ENCODE results near the gene TRIM47.

The TRIM47 gene

GRCh38 chr17:75877752-75878173, 618 bp downstream of the TRIM47 start:
- TF ChIP-seq CTCF (conservative IDR thresholded peaks at IDR 0.05; ENCODE audit: low read length) = peak; percentile 29
- peak overlapping the region; percentile 58 for H3K4me3 ChIP-seq (ENCODE audit: low read length)
- peak; percentile 58 for DNase-seq (ENCODE audit: low read depth)

GRCh38 chr17:75876938-75877751, 1.2 kb downstream of the TRIM47 start:
- H3K4me3 ChIP-seq (ENCODE audit: low read length) = peak overlapping the region; percentile 58
- peak; percentile 24; the same call in 1 of the 2 replicates for TF ChIP-seq CTCF (conservative IDR thresholded peaks at IDR 0.05; ENCODE audit: low read length)
- peak; percentile 89 for DNase-seq (ENCODE audit: low read depth)

- H3K4me3 ChIP-seq (ENCODE audit: low read length) = peak overlapping the region; percentile 58
- TF ChIP-seq CTCF (conservative IDR thresholded peaks at IDR 0.05; ENCODE audit: low read length) = peak; percentile 15
- DNase-seq (ENCODE audit: low read depth) = no peak
These were observed 2.0 kb downstream of the TRIM47 start for GRCh38 chr17:75876190-75876937.

GRCh38 chr17:75875940-75876189, 2.5 kb downstream of the TRIM47 start:
- H3K4me3 ChIP-seq (ENCODE audit: low read length) = no peak overlapping the region
- no peak for DNase-seq (ENCODE audit: low read depth)
- no peak for TF ChIP-seq CTCF (conservative IDR thresholded peaks at IDR 0.05; ENCODE audit: low read length)

- no peak overlapping the region for H3K4me3 ChIP-seq (ENCODE audit: low read length)
- no peak for TF ChIP-seq CTCF (conservative IDR thresholded peaks at IDR 0.05; ENCODE audit: low read length)
- no peak for DNase-seq (ENCODE audit: low read depth)
These were observed 3.0 kb downstream of the TRIM47 start for GRCh38 chr17:75875182-75875939.

- H3K4me3 ChIP-seq (ENCODE audit: low read length) = no peak overlapping the region
- TF ChIP-seq CTCF (conservative IDR thresholded peaks at IDR 0.05; ENCODE audit: low read length) = no peak
- DNase-seq (ENCODE audit: low read depth) = no peak
These were observed 3.8 kb downstream of the TRIM47 start for GRCh38 chr17:75874323-75875181.

All from AG10803 (cell line).